PC-9 (cell line): ENCODE data around the gene LCN10. TPM values are rescaled to one million over a fixed set of nuclear protein-coding genes. Genes with fewer than 3 reads are reported as not detected.
"Not testable (repeated sequence)": the region's sequence is repeated elsewhere in the genome, so short reads cannot be mapped to it uniquely, and the experiment has no call there.

Experiments used
- BruUV-seq: library from RNA; stranded (reverse); fragments of 400-500 nt; replicated peaks from 2 replicates; lab custom pipeline; 2021; lab: Mats Ljungman, UMichigan
- CTCF ChIA-PET: fragments of 300-600 bp; sonication (Branson Sonifier 250); formaldehyde crosslinking; loops from one replicate; lab custom pipeline; 2022; ENCODE audit warnings: antibody characterized with exemption; lab: Charles Lee
- POLR2A ChIA-PET: fragments of 300-600 bp; sonication (Branson Sonifier 250); formaldehyde crosslinking; loops from one replicate; lab custom pipeline; 2022; ENCODE audit warnings: antibody characterized with exemption; ENCODE audit not compliant: unreplicated experiment; lab: Charles Lee
- DNase-seq, 2 experiments: peaks; one replicate each; pipeline versions ENCODE4 v3.0.0 to v3.0.0-alpha.2; 2015 to 2022; ENCODE audit warnings: mixed read lengths in 1 of 2
- H2AFZ ChIP-seq: fragments of 200-600 bp; sonication (generic); 2 replicates; pipeline ENCODE4 v1.8.1; 2017; ENCODE audit warnings: antibody characterized with exemption
- H3F3A ChIP-seq: fragments of 200-600 bp; sonication (generic); 2 replicates; pipeline ENCODE4 v1.8.1; 2017; ENCODE audit warnings: antibody characterized with exemption, mild to moderate bottlenecking, low read depth; ENCODE audit not compliant: insufficient read depth
- H3K27ac ChIP-seq: fragments of 200-600 bp; sonication (generic); 2 replicates; pipeline ENCODE4 v1.6.1; 2016; ENCODE audit warnings: mixed run types
- H3K27me3 ChIP-seq: fragments of 200-600 bp; sonication (generic); 2 replicates; pipeline ENCODE4 v1.6.1; 2016; ENCODE audit warnings: low read depth, mixed run types; ENCODE audit not compliant: insufficient read depth
- H3K36me3 ChIP-seq: fragments of 200-600 bp; sonication (generic); 2 replicates; pipeline ENCODE4 v1.6.1; 2016; ENCODE audit warnings: low read depth, mixed run types
- H3K4me1 ChIP-seq: fragments of 200-600 bp; sonication (generic); replicated peaks from 2 replicates; pipeline ENCODE4 v1.6.1; 2016; ENCODE audit warnings: mixed run types; ENCODE audit not compliant: insufficient read depth
- H3K4me2 ChIP-seq: fragments of 200-600 bp; sonication (generic); 2 replicates; pipeline ENCODE4 v1.6.1; 2017; ENCODE audit warnings: mixed run types
- H3K4me3 ChIP-seq: fragments of 200-600 bp; sonication (generic); 2 replicates; pipeline ENCODE4 v1.6.1; 2016; ENCODE audit warnings: mixed run types
- H3K79me2 ChIP-seq: fragments of 200-600 bp; sonication (generic); 2 replicates; pipeline ENCODE4 v1.6.1; 2017; ENCODE audit warnings: low read depth, mixed run types
- H3K9me2 ChIP-seq: fragments of 200-600 bp; sonication (generic); 2 replicates; pipeline ENCODE4 v1.8.1; 2017; ENCODE audit warnings: mild to moderate bottlenecking; ENCODE audit not compliant: insufficient read depth
- H3K9me3 ChIP-seq: fragments of 200-600 bp; sonication (generic); 2 replicates; pipeline ENCODE4 v1.8.1; 2016; ENCODE audit warnings: low read depth; ENCODE audit not compliant: insufficient read depth
- H4K20me1 ChIP-seq: fragments of 200-600 bp; sonication (generic); 2 replicates; pipeline ENCODE4 v1.8.1; 2017; ENCODE audit not compliant: insufficient read depth
- CTCF ChIP-seq: fragments of 200-600 bp; sonication (generic); conservative IDR thresholded peaks from 2 replicates; pipeline ENCODE4 v1.6.1; 2017; ENCODE audit warnings: mixed run types, antibody characterized with exemption, mild to moderate bottlenecking, moderate library complexity
- EZH2 ChIP-seq: fragments of 200-600 bp; sonication (generic); IDR thresholded peaks from 2 replicates; pipeline ENCODE4 v1.8.0; 2017; ENCODE audit warnings: antibody characterized with exemption, low read depth
- intact Hi-C: fragments of 100-400 bp; cut with micrococcal nuclease; formaldehyde crosslinking; loops from one replicate; pipeline ENCODE4 v1.10.0; 2022; ENCODE audit not compliant: unreplicated experiment
- total RNA-seq: library from RNA; stranded (reverse); gene quantifications from 2 replicates; pipeline ENCODE4 v1.2.3, GENCODE V29; 2021

The LCN10 gene
- total RNA-seq, 1 experiment from 2014 or later = 0.94 TPM

- Histone ChIP-seq H3K27ac (no peak overlapping the region), H3K4me1 (no peaks in the 10 kb centered on the region), H3F3A (peaks cover 18% of the 10 kb centered on the region), H3K79me2 (no peaks in the 10 kb centered on the region), H3K9me2 (no peaks in the 10 kb centered on the region), H3K36me3 (no peaks in the 10 kb centered on the region), H3K4me3 (no peak overlapping the region), H3K27me3 (no peaks in the 10 kb centered on the region), H3K4me2 (no peak overlapping the region), H3K9me3 (no peaks in the 10 kb centered on the region), H2AFZ (no peak overlapping the region), H4K20me1 (no peaks in the 10 kb centered on the region)
- ChIA-PET CTCF (no interaction called here), POLR2A (interaction anchor here (0.6 to 0.7 kb wide), 2 partner anchors 12 to 18 kb away, joined by 3 to 12 read pairs; no protein-coding TSS in a partner anchor)
- no peak for DNase-seq
- BruUV-seq = no TSS peak
- intact Hi-C loops = no loop called here
- TF ChIP-seq EZH2 (no peak), CTCF (no peak)
These were observed 35.7 kb downstream of the LCN10 start for GRCh38 chr9:136707011-136707410.

- Histone ChIP-seq H2AFZ (no peak overlapping the region), H3K9me2 (no peaks in the 10 kb centered on the region), H3K79me2 (no peaks in the 10 kb centered on the region), H4K20me1 (no peaks in the 10 kb centered on the region), H3K27me3 (no peaks in the 10 kb centered on the region), H3F3A (peaks cover 4% of the 10 kb centered on the region; the same call in 1 of the 2 replicates), H3K27ac (no peak overlapping the region), H3K4me3 (no peak overlapping the region), H3K36me3 (no peaks in the 10 kb centered on the region), H3K9me3 (no peaks in the 10 kb centered on the region), H3K4me2 (no peak overlapping the region), H3K4me1 (no peaks in the 10 kb centered on the region)
- DNase-seq = no peak
- ChIA-PET POLR2A (no interaction called here), CTCF (no interaction called here)
- intact Hi-C loops = no loop called here
- no peak for TF ChIP-seq CTCF
- no TSS peak for BruUV-seq
These were observed 37.2 kb downstream of the LCN10 start for GRCh38 chr9:136705564-136705963.

- intact Hi-C loops = not testable (repeated sequence)
These were observed 38.0 kb downstream of the LCN10 start for GRCh38 chr9:136704741-136705140.

GRCh38 chr9:136703276-136703860 is 39.4 kb downstream of the LCN10 start:
- H2AFZ ChIP-seq = no peak overlapping the region
- H3K4me3 ChIP-seq = no peak overlapping the region
- H3K4me2 ChIP-seq = no peak overlapping the region
- no peaks in the 10 kb centered on the region for H3K9me3 ChIP-seq
- H4K20me1 ChIP-seq = no peaks in the 10 kb centered on the region
- intact Hi-C loops = no loop called here
- POLR2A ChIA-PET = no interaction called here
- H3K4me1 ChIP-seq = no peaks in the 10 kb centered on the region
- H3K27me3 ChIP-seq = no peaks in the 10 kb centered on the region
- no peak overlapping the region for H3K27ac ChIP-seq
- DNase-seq = no peak
- BruUV-seq = no TSS peak
- peaks cover 13% of the 10 kb centered on the region; the same call in 1 of the 2 replicates for H3F3A ChIP-seq
- no peaks in the 10 kb centered on the region for H3K9me2 ChIP-seq
- no peaks in the 10 kb centered on the region for H3K36me3 ChIP-seq
- no peak for TF ChIP-seq EZH2
- TF ChIP-seq CTCF = no peak
- H3K79me2 ChIP-seq = no peaks in the 10 kb centered on the region
- CTCF ChIA-PET = interaction anchor here (0.5 kb wide), 1 partner anchor 15 kb away, joined by 4 read pairs; no protein-coding TSS in a partner anchor

More at GRCh38 chr9:136704741-136705140, 38.0 kb downstream of the LCN10 start:
- H3K36me3 ChIP-seq, H3K9me2 ChIP-seq, H3K27me3 ChIP-seq, POLR2A ChIA-PET, H3K79me2 ChIP-seq, H3K4me2 ChIP-seq, H4K20me1 ChIP-seq, H3K4me1 ChIP-seq, H3K4me3 ChIP-seq, CTCF ChIA-PET, H3K27ac ChIP-seq, H3F3A ChIP-seq, H2AFZ ChIP-seq, H3K9me3 ChIP-seq, BruUV-seq: not testable (repeated sequence)
- peak in 1 of 2 experiments; percentile 75 for DNase-seq
